WTC11 (cell line): Measurements from ENCODE around the gene TMEM131L. TPM values are rescaled to one million over a fixed set of nuclear protein-coding genes. Genes with fewer than 3 reads are reported as not detected.

Experiments
- ATAC-seq: fragments of 200-7000 bp; cut with Tn5 transposase; 2 replicates; pipeline ENCODE4 v1.10.0; 2021; ENCODE audit warnings: mild to moderate bottlenecking, moderate library complexity
- CTCF ChIA-PET: fragments of 300-600 bp; sonication (Branson Sonifier 250); formaldehyde crosslinking; loops from one replicate; lab custom pipeline; 2021; ENCODE audit warnings: antibody characterized with exemption; lab: Charles Lee
- POLR2A ChIA-PET: fragments of 350-600 bp; sonication (Branson Sonifier 250); formaldehyde crosslinking; loops from one replicate; lab custom pipeline; 2021; ENCODE audit warnings: antibody characterized with exemption; lab: Charles Lee
- DNase-seq: peaks from one replicate; pipeline ENCODE4 v3.0.0; 2021; ENCODE audit warnings: low spot score
- H3K27ac Mint-ChIP-seq: 2 replicates; pipeline ENCODE4 v1.8.0; 2021; ENCODE audit warnings: mixed read lengths
- H3K27me3 Mint-ChIP-seq: 2 replicates; pipeline ENCODE4 v1.8.0; 2021; ENCODE audit warnings: low read depth, mild to moderate bottlenecking, moderate library complexity, mixed read lengths
- H3K36me3 Mint-ChIP-seq: 2 replicates; pipeline ENCODE4 v1.8.0; 2021; ENCODE audit warnings: mixed read lengths
- H3K4me1 Mint-ChIP-seq: 2 replicates; pipeline ENCODE4 v1.8.0; 2022; ENCODE audit warnings: mixed read lengths
- H3K4me3 Mint-ChIP-seq: 2 replicates; pipeline ENCODE4 v1.8.0; 2021; ENCODE audit warnings: mild to moderate bottlenecking, moderate library complexity, mixed read lengths
- H3K9me3 Mint-ChIP-seq: 2 replicates; pipeline ENCODE4 v1.8.0; 2021; ENCODE audit warnings: mixed read lengths
- CREB1 ChIP-seq: sonication (generic); formaldehyde crosslinking; IDR thresholded peaks from 2 replicates; pipeline ENCODE4 v1.8.0; 2023; ENCODE audit warnings: mild to moderate bottlenecking, missing genetic modification reagents
- ETV6 ChIP-seq: sonication (generic); formaldehyde crosslinking; IDR thresholded peaks from 2 replicates; pipeline ENCODE4 v1.8.1; 2022; ENCODE audit warnings: mild to moderate bottlenecking, missing genetic modification reagents
- FOXK1 ChIP-seq: sonication (generic); formaldehyde crosslinking; IDR thresholded peaks from 2 replicates; pipeline ENCODE4 v1.8.0; 2022; ENCODE audit warnings: mild to moderate bottlenecking, moderate library complexity, missing genetic modification reagents
- FOXP1 ChIP-seq: sonication (generic); formaldehyde crosslinking; IDR thresholded peaks from 2 replicates; pipeline ENCODE4 v1.8.0; 2022; ENCODE audit warnings: missing genetic modification reagents, mild to moderate bottlenecking, moderate library complexity, borderline replicate concordance
- GABPB1 ChIP-seq: sonication (generic); formaldehyde crosslinking; IDR thresholded peaks from 2 replicates; pipeline ENCODE4 v1.8.1; 2023; ENCODE audit warnings: mild to moderate bottlenecking, missing genetic modification reagents
- JUN ChIP-seq: sonication (generic); formaldehyde crosslinking; IDR thresholded peaks from 2 replicates; pipeline ENCODE4 v1.8.0; 2023; ENCODE audit warnings: mild to moderate bottlenecking, missing genetic modification reagents
- KAT7 ChIP-seq: sonication (generic); formaldehyde crosslinking; IDR thresholded peaks from 2 replicates; pipeline ENCODE4 v1.8.1; 2023; ENCODE audit warnings: missing genetic modification reagents, mild to moderate bottlenecking, borderline replicate concordance
- PRDM15 ChIP-seq: sonication (generic); formaldehyde crosslinking; IDR thresholded peaks from 2 replicates; pipeline ENCODE4 v1.8.0; 2022; ENCODE audit warnings: missing genetic modification reagents
- SMAD3 ChIP-seq: sonication (generic); formaldehyde crosslinking; IDR thresholded peaks from 2 replicates; pipeline ENCODE4 v1.8.0; 2022; ENCODE audit warnings: missing genetic modification reagents, mild to moderate bottlenecking, borderline replicate concordance
- SMAD4 ChIP-seq: sonication (generic); formaldehyde crosslinking; IDR thresholded peaks from 2 replicates; pipeline ENCODE4 v1.8.0; 2022; ENCODE audit warnings: mild to moderate bottlenecking, missing genetic modification reagents
- TCF7 ChIP-seq: sonication (generic); formaldehyde crosslinking; IDR thresholded peaks from 2 replicates; pipeline ENCODE4 v1.8.0; 2022; ENCODE audit warnings: mild to moderate bottlenecking, low read depth, missing genetic modification reagents, moderate library complexity
- ZBTB43 ChIP-seq: sonication (generic); formaldehyde crosslinking; IDR thresholded peaks from 2 replicates; pipeline ENCODE4 v1.8.1; 2023; ENCODE audit warnings: mild to moderate bottlenecking, missing genetic modification reagents
- ZNF423 ChIP-seq: fragments of 250-450 bp; sonication (Bioruptor Pico); IDR thresholded peaks from 2 replicates; pipeline ENCODE4 v2.1.2; 2022; ENCODE audit warnings: mild to moderate bottlenecking, moderate library complexity
- total RNA-seq: library from RNA; stranded (reverse); gene quantifications from 3 replicates; pipeline ENCODE4 v1.2.3, GENCODE V29; 2021
- TF ChIP-seq, protein P1 (sequence below): sonication (generic); formaldehyde crosslinking; conservative IDR thresholded peaks from 2 replicates; pipeline ENCODE4 v1.8.1; 2023; ENCODE audit warnings: mild to moderate bottlenecking, low read depth, missing genetic modification reagents, moderate library complexity
- TF ChIP-seq, protein P2 (sequence below): sonication (generic); formaldehyde crosslinking; conservative IDR thresholded peaks from 2 replicates; pipeline ENCODE4 v1.8.1; 2022; ENCODE audit warnings: mild to moderate bottlenecking, missing genetic modification reagents
- TF ChIP-seq, protein P3 (sequence below): sonication (generic); formaldehyde crosslinking; IDR thresholded peaks from 2 replicates; pipeline ENCODE4 v1.8.1; 2023; ENCODE audit warnings: mild to moderate bottlenecking, missing genetic modification reagents
- TF ChIP-seq, protein P4 (sequence below): sonication (generic); formaldehyde crosslinking; IDR thresholded peaks from 2 replicates; pipeline ENCODE4 v1.8.1; 2022; ENCODE audit warnings: missing genetic modification reagents, borderline replicate concordance

Gene TMEM131L
- total RNA-seq, 1 experiment from 2014 or later = 26.7 TPM

DNA sequence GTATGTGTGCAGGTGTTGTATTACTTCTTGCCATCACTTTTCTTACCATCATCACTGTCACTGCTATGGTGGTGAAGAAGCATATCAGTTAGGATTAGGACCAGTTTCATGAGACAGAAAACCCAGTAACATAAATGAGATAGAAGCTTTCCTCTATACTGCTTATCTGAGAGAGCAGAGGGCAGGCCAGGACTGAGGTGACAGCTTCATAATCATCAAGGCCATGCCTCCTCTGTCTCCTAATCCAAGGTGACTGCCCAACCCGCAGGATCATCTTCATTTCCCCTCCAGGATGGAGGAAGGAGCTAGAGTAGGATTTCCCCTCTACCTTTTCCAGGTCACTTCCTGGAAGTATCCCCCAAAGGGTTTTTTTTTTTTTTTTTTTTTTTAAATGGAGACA lies 35.4 kb downstream of the TMEM131L start:
- no peak overlapping the region for H3K27ac Mint-ChIP-seq
- peaks cover 3% of the 10 kb centered on the region; the same call in 1 of the 2 replicates for H3K36me3 Mint-ChIP-seq
- no peak overlapping the region for H3K4me3 Mint-ChIP-seq
- POLR2A ChIA-PET = interaction anchor here (0.7 kb wide), 1 partner anchor 30 kb away, joined by 3 read pairs; no protein-coding TSS in a partner anchor
- TF ChIP-seq KAT7 (no peak), SMAD4 (CRISPR knock-in tag) (no peak), GABPB1 (no peak), ZNF423 (CRISPR knock-in tag) (no peak), PRDM15 (CRISPR knock-in tag) (no peak), ZBTB43 (CRISPR knock-in tag) (no peak), TCF7 (CRISPR knock-in tag) (no peak), FOXK1 (CRISPR knock-in tag) (no peak), FOXP1 (CRISPR knock-in tag) (no peak), ETV6 (no peak), SMAD3 (no peak), JUN (no peak), CREB1 (CRISPR knock-in tag) (no peak)
- TF ChIP-seq, protein P1, sequence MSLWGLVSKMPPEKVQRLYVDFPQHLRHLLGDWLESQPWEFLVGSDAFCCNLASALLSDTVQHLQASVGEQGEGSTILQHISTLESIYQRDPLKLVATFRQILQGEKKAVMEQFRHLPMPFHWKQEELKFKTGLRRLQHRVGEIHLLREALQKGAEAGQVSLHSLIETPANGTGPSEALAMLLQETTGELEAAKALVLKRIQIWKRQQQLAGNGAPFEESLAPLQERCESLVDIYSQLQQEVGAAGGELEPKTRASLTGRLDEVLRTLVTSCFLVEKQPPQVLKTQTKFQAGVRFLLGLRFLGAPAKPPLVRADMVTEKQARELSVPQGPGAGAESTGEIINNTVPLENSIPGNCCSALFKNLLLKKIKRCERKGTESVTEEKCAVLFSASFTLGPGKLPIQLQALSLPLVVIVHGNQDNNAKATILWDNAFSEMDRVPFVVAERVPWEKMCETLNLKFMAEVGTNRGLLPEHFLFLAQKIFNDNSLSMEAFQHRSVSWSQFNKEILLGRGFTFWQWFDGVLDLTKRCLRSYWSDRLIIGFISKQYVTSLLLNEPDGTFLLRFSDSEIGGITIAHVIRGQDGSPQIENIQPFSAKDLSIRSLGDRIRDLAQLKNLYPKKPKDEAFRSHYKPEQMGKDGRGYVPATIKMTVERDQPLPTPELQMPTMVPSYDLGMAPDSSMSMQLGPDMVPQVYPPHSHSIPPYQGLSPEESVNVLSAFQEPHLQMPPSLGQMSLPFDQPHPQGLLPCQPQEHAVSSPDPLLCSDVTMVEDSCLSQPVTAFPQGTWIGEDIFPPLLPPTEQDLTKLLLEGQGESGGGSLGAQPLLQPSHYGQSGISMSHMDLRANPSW (CRISPR knock-in tag) = no peak
- TF ChIP-seq, protein P2, sequence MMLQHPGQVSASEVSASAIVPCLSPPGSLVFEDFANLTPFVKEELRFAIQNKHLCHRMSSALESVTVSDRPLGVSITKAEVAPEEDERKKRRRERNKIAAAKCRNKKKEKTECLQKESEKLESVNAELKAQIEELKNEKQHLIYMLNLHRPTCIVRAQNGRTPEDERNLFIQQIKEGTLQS = no peak
- TF ChIP-seq, protein P3, sequence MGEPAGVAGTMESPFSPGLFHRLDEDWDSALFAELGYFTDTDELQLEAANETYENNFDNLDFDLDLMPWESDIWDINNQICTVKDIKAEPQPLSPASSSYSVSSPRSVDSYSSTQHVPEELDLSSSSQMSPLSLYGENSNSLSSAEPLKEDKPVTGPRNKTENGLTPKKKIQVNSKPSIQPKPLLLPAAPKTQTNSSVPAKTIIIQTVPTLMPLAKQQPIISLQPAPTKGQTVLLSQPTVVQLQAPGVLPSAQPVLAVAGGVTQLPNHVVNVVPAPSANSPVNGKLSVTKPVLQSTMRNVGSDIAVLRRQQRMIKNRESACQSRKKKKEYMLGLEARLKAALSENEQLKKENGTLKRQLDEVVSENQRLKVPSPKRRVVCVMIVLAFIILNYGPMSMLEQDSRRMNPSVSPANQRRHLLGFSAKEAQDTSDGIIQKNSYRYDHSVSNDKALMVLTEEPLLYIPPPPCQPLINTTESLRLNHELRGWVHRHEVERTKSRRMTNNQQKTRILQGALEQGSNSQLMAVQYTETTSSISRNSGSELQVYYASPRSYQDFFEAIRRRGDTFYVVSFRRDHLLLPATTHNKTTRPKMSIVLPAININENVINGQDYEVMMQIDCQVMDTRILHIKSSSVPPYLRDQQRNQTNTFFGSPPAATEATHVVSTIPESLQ (CRISPR knock-in tag) = no peak
- TF ChIP-seq, protein P4, sequence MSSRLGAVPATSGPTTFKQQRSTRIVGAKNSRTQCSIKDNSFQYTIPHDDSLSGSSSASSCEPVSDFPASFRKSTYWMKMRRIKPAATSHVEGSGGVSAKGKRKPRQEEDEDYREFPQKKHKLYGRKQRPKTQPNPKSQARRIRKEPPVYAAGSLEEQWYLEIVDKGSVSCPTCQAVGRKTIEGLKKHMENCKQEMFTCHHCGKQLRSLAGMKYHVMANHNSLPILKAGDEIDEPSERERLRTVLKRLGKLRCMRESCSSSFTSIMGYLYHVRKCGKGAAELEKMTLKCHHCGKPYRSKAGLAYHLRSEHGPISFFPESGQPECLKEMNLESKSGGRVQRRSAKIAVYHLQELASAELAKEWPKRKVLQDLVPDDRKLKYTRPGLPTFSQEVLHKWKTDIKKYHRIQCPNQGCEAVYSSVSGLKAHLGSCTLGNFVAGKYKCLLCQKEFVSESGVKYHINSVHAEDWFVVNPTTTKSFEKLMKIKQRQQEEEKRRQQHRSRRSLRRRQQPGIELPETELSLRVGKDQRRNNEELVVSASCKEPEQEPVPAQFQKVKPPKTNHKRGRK (CRISPR knock-in tag) = no peak
- ATAC-seq (no peak), DNase-seq (no peak)
- H3K4me1 Mint-ChIP-seq = peaks cover 33% of the 10 kb centered on the region
- H3K9me3 Mint-ChIP-seq = no peaks in the 10 kb centered on the region
- CTCF ChIA-PET = no interaction called here
- H3K27me3 Mint-ChIP-seq = no peaks in the 10 kb centered on the region
